HepG2 (cell line): Measurements from ENCODE around the gene PSMD9. TPM values are rescaled to one million over a fixed set of nuclear protein-coding genes. Genes with fewer than 3 reads are reported as not detected.
A peak's percentile ranks its signal among the peaks of the same experiment; 100 is the strongest.

Experiments used
- ATAC-seq: fragments of 200-7000 bp; cut with Tn5 transposase; 3 replicates; pipeline ENCODE4 v1.9.1; 2020; ENCODE audit warnings: mild to moderate bottlenecking, moderate library complexity
- BruUV-seq: library from RNA; stranded (reverse); fragments of 400-500 nt; replicated peaks from 2 replicates; lab custom pipeline; 2021; lab: Mats Ljungman, UMichigan
- CTCF ChIA-PET: fragments of 300-600 bp; formaldehyde crosslinking; extraction: SDS; loops from one replicate; lab custom pipeline; 2021; ENCODE audit warnings: low total read pairs, inconsistent platforms, low intra/inter-chr PET ratio; lab: Yijun Ruan, JAX
- POLR2A ChIA-PET: fragments of 350-600 bp; sonication (Branson Sonifier 250); formaldehyde crosslinking; loops from one replicate; lab custom pipeline; 2020; ENCODE audit warnings: antibody characterized with exemption, inconsistent platforms; lab: Yijun Ruan, JAX
- DNase-seq: peaks from one replicate; pipeline ENCODE4 v3.0.0-alpha.2; 2015; ENCODE audit warnings: low spot score
- FAIRE-seq: peaks from 3 replicates; lab custom pipeline; 2011; peaks lifted over from hg19 to GRCh38; lab: Jason Lieb, UNC
- H2AFZ ChIP-seq: one replicate; pipeline ENCODE4 v1.6.1; 2011; ENCODE audit warnings: low read length, inconsistent platforms
- H3K27ac ChIP-seq: fragments of 300-600 bp; 3 replicates; pipeline ENCODE4 v1.8.0; 2011; ENCODE audit warnings: mixed run types, mild to moderate bottlenecking, mixed read lengths, low read length, inconsistent platforms; ENCODE audit not compliant: insufficient read depth; ENCODE audit errors: extremely low read length
- H3K27me3 ChIP-seq, 2 experiments: fragments of 200-600 bp in 1 of 2; 2 replicates in 1 of 2; 3 replicates in 1 of 2; pipeline versions ENCODE4 v1.6.0 to v1.8.0; 2011; ENCODE audit warnings: low read length in 2 of 2, mild to moderate bottlenecking in 2 of 2, moderate library complexity in 2 of 2, inconsistent platforms in 1 of 2; ENCODE audit not compliant: insufficient read depth in 2 of 2, control insufficient read depth in 1 of 2
- H3K36me3 ChIP-seq, 2 experiments: fragments of 200-600 bp in 1 of 2; replicated peaks in 1 of 2; 2 replicates in 1 of 2; 3 replicates in 1 of 2; pipeline versions ENCODE4 v1.5.1 to v1.8.0; 2011; ENCODE audit warnings: low read length in 2 of 2, inconsistent platforms in 1 of 2; ENCODE audit not compliant: insufficient read depth in 2 of 2, control insufficient read depth in 1 of 2
- H3K4me1 ChIP-seq: 2 replicates; pipeline ENCODE4 v1.5.1; 2012; ENCODE audit warnings: low read length, inconsistent platforms; ENCODE audit not compliant: insufficient read depth
- H3K4me2 ChIP-seq: 2 replicates; pipeline ENCODE4 v1.6.0; 2011; ENCODE audit warnings: low read depth, low read length, inconsistent platforms
- H3K4me3 ChIP-seq, 3 experiments: fragments of 200-600 bp in 1 of 3; sonication (generic), shearing (Covaris generic) in 1 of 3; replicated peaks in 1 of 3; 2 replicates each; pipeline ENCODE4 v1.5.1; 2011 to 2016; ENCODE audit warnings: low read length in 3 of 3, inconsistent platforms in 2 of 3, low read depth in 2 of 3, mild to moderate bottlenecking in 2 of 3, control low read depth in 1 of 3, mixed read lengths in 1 of 3; ENCODE audit not compliant: insufficient read depth in 1 of 3
- H3K79me2 ChIP-seq: one replicate; pipeline ENCODE4 v1.6.1; 2011; ENCODE audit warnings: low read length, inconsistent platforms; ENCODE audit not compliant: insufficient read depth
- H3K9ac ChIP-seq: 2 replicates; pipeline ENCODE4 v1.6.0; 2011; ENCODE audit warnings: mild to moderate bottlenecking, low read depth, low read length, inconsistent platforms; ENCODE audit not compliant: insufficient read depth
- H3K9me3 ChIP-seq: 2 replicates; pipeline ENCODE4 v1.5.1; 2012; ENCODE audit warnings: mild to moderate bottlenecking, low read length
- H4K20me1 ChIP-seq: 2 replicates; pipeline ENCODE4 v1.6.0; 2011; ENCODE audit warnings: inconsistent platforms, mild to moderate bottlenecking, low read length, moderate library complexity; ENCODE audit not compliant: insufficient read depth
- JUNB ChIP-seq: sonication (generic); formaldehyde crosslinking; IDR thresholded peaks from 2 replicates; pipeline ENCODE4 v1.8.0; 2022; ENCODE audit warnings: missing genetic modification reagents, mild to moderate bottlenecking, borderline replicate concordance
- SP140L ChIP-seq: sonication (generic); formaldehyde crosslinking; IDR thresholded peaks from 2 replicates; pipeline ENCODE4 v1.4.0; 2020; ENCODE audit warnings: missing genetic modification reagents, borderline replicate concordance
- TBX2 ChIP-seq: sonication (generic); formaldehyde crosslinking; IDR thresholded peaks from 2 replicates; pipeline ENCODE4 v1.5.0; 2020; ENCODE audit warnings: missing genetic modification reagents, mild to moderate bottlenecking, borderline replicate concordance
- ZBTB21 ChIP-seq: sonication (generic); formaldehyde crosslinking; IDR thresholded peaks from 2 replicates; pipeline ENCODE4 v1.4.0; 2020; ENCODE audit warnings: missing genetic modification reagents
- ZNF263 ChIP-seq: sonication (generic); formaldehyde crosslinking; IDR thresholded peaks from 2 replicates; pipeline ENCODE4 v1.4.0; 2020; ENCODE audit warnings: missing genetic modification reagents
- ZNF282 ChIP-seq: fragments of 450-650 bp; IDR thresholded peaks from 2 replicates; pipeline ENCODE4 v1.6.1; 2018; ENCODE audit not compliant: partially characterized antibody
- ZNF367 ChIP-seq: sonication (generic); formaldehyde crosslinking; IDR thresholded peaks from 2 replicates; pipeline ENCODE4 v1.4.0; 2020; ENCODE audit warnings: missing genetic modification reagents, borderline replicate concordance
- ZNF660 ChIP-seq: sonication (generic); formaldehyde crosslinking; IDR thresholded peaks from 2 replicates; pipeline ENCODE4 v1.5.1; 2020; ENCODE audit warnings: mild to moderate bottlenecking, low read depth, missing genetic modification reagents, borderline replicate concordance
- WGBS: methylation state at CpG from one replicate; pipeline ENCODE4 v1.1.6; 2017; ENCODE audit warnings: low lambda C conversion rate; 5-methylcytosine and 5-hydroxymethylcytosine counted together
- in situ Hi-C: cut with HindIII; loops from 2 replicates; pipeline ENCODE4 v1.10.0; 2017; ENCODE audit warnings: low pct_unique_long_range_greater_than_20kb; ENCODE audit not compliant: extremely low pct_ligation_motif_present
- intact Hi-C: fragments of 100-400 bp; cut with micrococcal nuclease; formaldehyde crosslinking; loops from one replicate; pipeline ENCODE4 v1.10.0; 2022; ENCODE audit not compliant: unreplicated experiment
- polyA plus RNA-seq, 8 experiments: library from polyadenylated mRNA; depleted of rRNA in 3 of 8; stranded (reverse) in 7 of 8; unstranded in 1 of 8; fragments of >200 nt; fragmentation: Illumina TruSeq in 4 of 8; extraction: Trizol in 4 of 8; gene quantifications; 2 replicates each; pipeline versions ENCODE4 v1.2.1 to v1.2.3, GENCODE V29; 2011 to 2016; ENCODE audit warnings: low read depth in 4 of 8, missing spikeins in 1 of 8, mixed read lengths in 1 of 8; ENCODE audit not compliant: insufficient read depth in 1 of 8
- total RNA-seq, 5 experiments: library from RNA; depleted of rRNA; stranded (reverse); fragments of >200 nt; fragmentation: Illumina TruSeq; extraction: Trizol; gene quantifications; 2 replicates each; pipeline ENCODE4 v1.2.3, GENCODE V29; 2016; ENCODE audit warnings: low read depth in 1 of 5
- TF ChIP-seq, protein P1 (sequence below): sonication (generic); formaldehyde crosslinking; IDR thresholded peaks from 2 replicates; pipeline ENCODE4 v1.4.0; 2020; ENCODE audit warnings: missing genetic modification reagents
- TF ChIP-seq, protein P2 (sequence below): sonication (generic); formaldehyde crosslinking; IDR thresholded peaks from 2 replicates; pipeline ENCODE4 v1.4.0; 2020; ENCODE audit warnings: missing genetic modification reagents

The PSMD9 gene
- total and polyA plus RNA-seq, 2 of the 13 experiments (the other 11 are each of a cell fraction or from before 2014, with no cell fraction given), result 41.4 to 61.1 TPM

DNA sequence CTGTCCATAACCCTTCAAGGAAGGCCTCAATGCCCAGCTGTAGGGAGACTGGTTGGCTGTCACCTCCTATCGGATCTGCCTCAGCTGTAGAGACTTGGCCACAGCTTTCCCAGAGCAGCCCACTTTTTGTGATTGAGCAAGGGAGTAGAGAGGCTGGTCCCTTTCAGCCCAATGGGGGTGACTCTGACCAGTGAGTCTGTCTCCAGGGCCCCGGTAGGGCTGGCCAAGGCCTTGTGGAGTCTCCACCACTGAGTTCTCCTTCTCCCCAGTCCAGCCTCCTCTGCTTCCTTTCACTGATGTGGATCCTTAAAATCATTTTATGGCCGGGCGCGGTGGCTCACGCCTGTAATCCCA is 15.4 kb upstream of the PSMD9 start:
- Histone ChIP-seq H3K4me1 (peaks cover 29% of the 10 kb centered on the region), H3K79me2 (no peaks in the 10 kb centered on the region), H3K36me3 (no peaks in the 10 kb centered on the region), H3K9ac (no peak overlapping the region), H3K9me3 (no peaks in the 10 kb centered on the region), H3K4me2 (no peak overlapping the region), H3K4me3 (no peak overlapping the region), H3K27me3 (no peaks in the 10 kb centered on the region), H2AFZ (no peak overlapping the region), H4K20me1 (no peaks in the 10 kb centered on the region), H3K27ac (peak overlapping the region; percentile 26)
- intact Hi-C loops (no loop called here), in situ Hi-C loops (no loop called here)
- no peak for FAIRE-seq
- BruUV-seq, result no TSS peak
- ChIA-PET POLR2A (interaction anchor here (1.5 kb wide), 1 partner anchor 11 kb away, joined by 7 read pairs; no protein-coding TSS in a partner anchor), CTCF (no interaction called here)
- TF ChIP-seq SP140L, result no peak
- TF ChIP-seq TBX2 (CRISPR knock-in tag), result no peak
- TF ChIP-seq, protein P1, sequence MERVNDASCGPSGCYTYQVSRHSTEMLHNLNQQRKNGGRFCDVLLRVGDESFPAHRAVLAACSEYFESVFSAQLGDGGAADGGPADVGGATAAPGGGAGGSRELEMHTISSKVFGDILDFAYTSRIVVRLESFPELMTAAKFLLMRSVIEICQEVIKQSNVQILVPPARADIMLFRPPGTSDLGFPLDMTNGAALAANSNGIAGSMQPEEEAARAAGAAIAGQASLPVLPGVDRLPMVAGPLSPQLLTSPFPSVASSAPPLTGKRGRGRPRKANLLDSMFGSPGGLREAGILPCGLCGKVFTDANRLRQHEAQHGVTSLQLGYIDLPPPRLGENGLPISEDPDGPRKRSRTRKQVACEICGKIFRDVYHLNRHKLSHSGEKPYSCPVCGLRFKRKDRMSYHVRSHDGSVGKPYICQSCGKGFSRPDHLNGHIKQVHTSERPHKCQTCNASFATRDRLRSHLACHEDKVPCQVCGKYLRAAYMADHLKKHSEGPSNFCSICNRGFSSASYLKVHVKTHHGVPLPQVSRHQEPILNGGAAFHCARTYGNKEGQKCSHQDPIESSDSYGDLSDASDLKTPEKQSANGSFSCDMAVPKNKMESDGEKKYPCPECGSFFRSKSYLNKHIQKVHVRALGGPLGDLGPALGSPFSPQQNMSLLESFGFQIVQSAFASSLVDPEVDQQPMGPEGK (CRISPR knock-in tag), result no peak
- TF ChIP-seq JUNB (CRISPR knock-in tag), result no peak
- no peak for TF ChIP-seq ZNF282
- no peak for TF ChIP-seq ZBTB21 (CRISPR knock-in tag)
- ATAC-seq, result no peak
- 94% methylated on average over 6 of the region's 6 CpGs for WGBS
- DNase-seq, result no peak

DNA sequence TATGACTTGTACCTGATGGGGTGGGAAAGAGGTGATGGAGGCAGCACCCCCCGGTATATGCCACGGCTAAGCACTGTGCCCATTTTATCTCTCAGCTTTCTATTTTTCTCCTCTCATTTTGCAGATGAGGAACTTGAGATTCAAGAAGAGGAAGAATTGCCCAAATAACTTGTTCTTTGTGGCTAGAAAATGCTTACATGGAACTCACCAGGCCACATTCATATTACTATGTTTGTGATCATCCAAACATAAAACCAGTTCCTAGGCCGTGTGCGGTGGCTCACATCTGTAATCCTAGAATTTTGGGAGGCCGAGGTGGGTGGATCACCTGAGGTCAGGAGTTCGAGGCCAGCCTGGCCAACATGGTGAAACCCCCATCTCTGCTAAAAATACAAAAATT is 14.5 kb upstream of the PSMD9 start:
- ATAC-seq (no peak), FAIRE-seq (no peak), DNase-seq (no peak)
- H3K4me3 ChIP-seq, result no peak overlapping the region
- H2AFZ ChIP-seq, result no peak overlapping the region
- H3K27me3 ChIP-seq, result no peaks in the 10 kb centered on the region
- intact Hi-C loops (no loop called here), in situ Hi-C loops (no loop called here)
- peaks cover 29% of the 10 kb centered on the region for H3K4me1 ChIP-seq
- H4K20me1 ChIP-seq, result no peaks in the 10 kb centered on the region
- WGBS, result 97% methylated on average over 6 of the region's 6 CpGs
- no peaks in the 10 kb centered on the region for H3K9me3 ChIP-seq
- ChIA-PET CTCF (no interaction called here), POLR2A (no interaction called here)
- no peak for TF ChIP-seq ZNF367 (CRISPR knock-in tag)
- TF ChIP-seq ZNF263, result no peak
- TF ChIP-seq, protein P2, sequence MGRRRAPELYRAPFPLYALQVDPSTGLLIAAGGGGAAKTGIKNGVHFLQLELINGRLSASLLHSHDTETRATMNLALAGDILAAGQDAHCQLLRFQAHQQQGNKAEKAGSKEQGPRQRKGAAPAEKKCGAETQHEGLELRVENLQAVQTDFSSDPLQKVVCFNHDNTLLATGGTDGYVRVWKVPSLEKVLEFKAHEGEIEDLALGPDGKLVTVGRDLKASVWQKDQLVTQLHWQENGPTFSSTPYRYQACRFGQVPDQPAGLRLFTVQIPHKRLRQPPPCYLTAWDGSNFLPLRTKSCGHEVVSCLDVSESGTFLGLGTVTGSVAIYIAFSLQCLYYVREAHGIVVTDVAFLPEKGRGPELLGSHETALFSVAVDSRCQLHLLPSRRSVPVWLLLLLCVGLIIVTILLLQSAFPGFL (CRISPR knock-in tag), result no peak
- no peak for TF ChIP-seq ZNF660
- no peak overlapping the region for H3K4me2 ChIP-seq
- H3K27ac ChIP-seq, result no peak overlapping the region
- H3K36me3 ChIP-seq, result no peaks in the 10 kb centered on the region
- no TSS peak for BruUV-seq
- H3K9ac ChIP-seq, result no peak overlapping the region
- no peaks in the 10 kb centered on the region for H3K79me2 ChIP-seq
